NCI-H345 (cell line): ENCODE results near the gene CCDC17.

ENCODE experiments used
- DNase-seq: peaks from one replicate; lab custom pipeline; 2025; lab: John Stamatoyannopoulos, UW

Gene CCDC17

GRCh38 chr1:45623972-45624371 is at the start of gene CCDC17:
TSS of gene CCDC17 (minus strand) at chr1:45624054. CDS start at chr1:45623909, 145 bp downstream.
- DNase-seq, result no peak

- DNase-seq, result no peak
Observed at GRCh38 chr1:45669859-45670655, 46.2 kb upstream of the CCDC17 start.

GRCh38 chr1:45669379-45669778 is 45.5 kb upstream of the CCDC17 start:
- DNase-seq, result no peak

GRCh38 chr1:45668526-45668925 is 44.7 kb upstream of the CCDC17 start:
- no peak for DNase-seq

GRCh38 chr1:45667321-45668111 is 43.7 kb upstream of the CCDC17 start:
- DNase-seq, result no peak

GRCh38 chr1:45666836-45667235 is 43.0 kb upstream of the CCDC17 start:
- no peak for DNase-seq

- DNase-seq, result no peak
Observed at GRCh38 chr1:45660336-45660735, 36.5 kb upstream of the CCDC17 start.

GRCh38 chr1:45659222-45659621 is 35.4 kb upstream of the CCDC17 start:
- no peak for DNase-seq

- no peak for DNase-seq
Observed at GRCh38 chr1:45658171-45658570, 34.3 kb upstream of the CCDC17 start.

GRCh38 chr1:45656573-45657226 is 32.8 kb upstream of the CCDC17 start:
- DNase-seq, result no peak

GRCh38 chr1:45654540-45655280 is 30.9 kb upstream of the CCDC17 start:
- no peak for DNase-seq

GRCh38 chr1:45647248-45648021 is 23.6 kb upstream of the CCDC17 start:
- DNase-seq, result no peak

GRCh38 chr1:45644661-45645060 is 20.8 kb upstream of the CCDC17 start:
- no peak for DNase-seq

GRCh38 chr1:45643978-45644377 is 20.1 kb upstream of the CCDC17 start:
- no peak for DNase-seq

GRCh38 chr1:45643321-45643720 is 19.5 kb upstream of the CCDC17 start:
- DNase-seq, result no peak

GRCh38 chr1:45640293-45640692 is 16.4 kb upstream of the CCDC17 start:
- no peak for DNase-seq

- no peak for DNase-seq
Observed at GRCh38 chr1:45635211-45635610, 11.4 kb upstream of the CCDC17 start.

GRCh38 chr1:45630429-45630828 is 6.6 kb upstream of the CCDC17 start:
- DNase-seq, result no peak

- DNase-seq, result no peak
Observed at GRCh38 chr1:45629035-45629434, 5.2 kb upstream of the CCDC17 start.

GRCh38 chr1:45622524-45623394 is 1.1 kb downstream of the CCDC17 start:
- DNase-seq, result no peak
